ENCODE data around the gene TNFRSF12A. TPM values are rescaled to one million over a fixed set of nuclear protein-coding genes. Genes with fewer than 3 reads are reported as not detected.

TNFRSF12A gene
- total RNA-seq, 1 donor from 2014 or later: 74.9 TPM

DNA sequence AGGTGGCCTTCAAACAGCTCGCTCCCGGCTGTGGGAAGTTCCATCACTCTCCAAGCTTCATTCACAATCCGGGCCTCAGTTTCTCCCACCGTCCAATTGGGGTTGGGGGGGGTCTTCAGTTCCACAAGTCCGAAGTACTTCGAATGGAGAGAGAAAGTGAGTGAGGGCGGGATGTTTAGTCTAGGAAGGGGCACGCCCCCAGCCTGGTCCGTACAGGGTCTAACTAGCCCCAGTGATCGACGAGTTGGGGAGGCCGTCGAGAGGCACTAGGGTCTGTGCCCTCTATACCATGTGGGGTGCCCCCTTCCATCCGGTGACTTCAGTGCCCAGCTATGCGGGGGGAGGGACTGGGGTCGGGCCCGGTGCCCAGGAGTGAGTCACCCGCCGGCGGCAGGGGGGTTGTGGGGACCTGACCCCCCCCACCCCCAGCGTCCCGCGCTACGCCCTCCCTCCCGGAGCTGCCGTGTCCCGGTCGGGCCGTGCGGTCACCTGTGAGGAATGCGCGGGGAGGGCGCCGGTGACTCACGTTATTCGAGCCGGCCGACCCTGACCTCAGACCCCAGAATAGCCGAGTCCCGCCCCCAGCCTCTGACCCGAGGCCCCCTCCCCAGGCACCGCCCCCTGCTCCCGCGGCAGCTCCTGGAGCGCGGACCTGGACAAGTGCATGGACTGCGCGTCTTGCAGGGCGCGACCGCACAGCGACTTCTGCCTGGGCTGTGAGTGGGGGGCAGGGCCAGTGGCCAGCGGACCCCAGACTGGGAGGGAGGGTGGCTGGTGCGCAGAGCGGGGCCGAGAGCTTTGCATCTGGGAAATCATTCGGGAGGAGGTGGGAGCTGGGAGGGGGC, 658 bp downstream of the TNFRSF12A start:
- Histone ChIP-seq H3K9me3 (no peaks in the 10 kb centered on the region), H3K4me1 (peaks cover 49% of the 10 kb centered on the region), H3K36me3 (no peaks in the 10 kb centered on the region), H3K27ac (peak overlapping the region; percentile 91), H3K4me3 (peak overlapping the region; percentile 68), H3K27me3 (peaks cover 12% of the 10 kb centered on the region)
- ATAC-seq (peak; percentile 64), DNase-seq (peak; percentile 94)
- TF ChIP-seq, protein P1, sequence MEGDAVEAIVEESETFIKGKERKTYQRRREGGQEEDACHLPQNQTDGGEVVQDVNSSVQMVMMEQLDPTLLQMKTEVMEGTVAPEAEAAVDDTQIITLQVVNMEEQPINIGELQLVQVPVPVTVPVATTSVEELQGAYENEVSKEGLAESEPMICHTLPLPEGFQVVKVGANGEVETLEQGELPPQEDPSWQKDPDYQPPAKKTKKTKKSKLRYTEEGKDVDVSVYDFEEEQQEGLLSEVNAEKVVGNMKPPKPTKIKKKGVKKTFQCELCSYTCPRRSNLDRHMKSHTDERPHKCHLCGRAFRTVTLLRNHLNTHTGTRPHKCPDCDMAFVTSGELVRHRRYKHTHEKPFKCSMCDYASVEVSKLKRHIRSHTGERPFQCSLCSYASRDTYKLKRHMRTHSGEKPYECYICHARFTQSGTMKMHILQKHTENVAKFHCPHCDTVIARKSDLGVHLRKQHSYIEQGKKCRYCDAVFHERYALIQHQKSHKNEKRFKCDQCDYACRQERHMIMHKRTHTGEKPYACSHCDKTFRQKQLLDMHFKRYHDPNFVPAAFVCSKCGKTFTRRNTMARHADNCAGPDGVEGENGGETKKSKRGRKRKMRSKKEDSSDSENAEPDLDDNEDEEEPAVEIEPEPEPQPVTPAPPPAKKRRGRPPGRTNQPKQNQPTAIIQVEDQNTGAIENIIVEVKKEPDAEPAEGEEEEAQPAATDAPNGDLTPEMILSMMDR (IDR thresholded peaks at IDR 0.05): no peak
- intact Hi-C loops (cut with DNase I): no loop called here

DNA sequence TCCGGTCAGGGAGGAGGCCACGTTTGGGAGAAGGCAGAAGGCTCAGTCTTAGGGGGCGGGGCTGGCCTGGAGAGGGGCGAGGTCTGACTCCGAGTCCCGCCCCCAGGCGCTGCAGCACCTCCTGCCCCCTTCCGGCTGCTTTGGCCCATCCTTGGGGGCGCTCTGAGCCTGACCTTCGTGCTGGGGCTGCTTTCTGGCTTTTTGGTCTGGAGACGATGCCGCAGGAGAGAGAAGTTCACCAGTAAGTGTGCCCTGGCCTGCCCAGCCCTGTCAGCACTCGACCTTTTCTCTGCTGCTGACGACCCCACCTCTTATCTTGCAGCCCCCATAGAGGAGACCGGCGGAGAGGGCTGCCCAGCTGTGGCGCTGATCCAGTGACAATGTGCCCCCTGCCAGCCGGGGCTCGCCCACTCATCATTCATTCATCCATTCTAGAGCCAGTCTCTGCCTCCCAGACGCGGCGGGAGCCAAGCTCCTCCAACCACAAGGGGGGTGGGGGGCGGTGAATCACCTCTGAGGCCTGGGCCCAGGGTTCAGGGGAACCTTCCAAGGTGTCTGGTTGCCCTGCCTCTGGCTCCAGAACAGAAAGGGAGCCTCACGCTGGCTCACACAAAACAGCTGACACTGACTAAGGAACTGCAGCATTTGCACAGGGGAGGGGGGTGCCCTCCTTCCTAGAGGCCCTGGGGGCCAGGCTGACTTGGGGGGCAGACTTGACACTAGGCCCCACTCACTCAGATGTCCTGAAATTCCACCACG, 1.5 kb downstream of the TNFRSF12A start:
- peak; percentile 93 for DNase-seq
- Histone ChIP-seq H3K27ac (peak overlapping the region; percentile 91), H3K4me1 (peaks cover 49% of the 10 kb centered on the region), H3K4me3 (peak overlapping the region; percentile 68), H3K27me3 (peaks cover 12% of the 10 kb centered on the region), H3K36me3 (peaks cover 7% of the 10 kb centered on the region), H3K9me3 (no peaks in the 10 kb centered on the region)
- ATAC-seq: peak; percentile 59
- intact Hi-C loops (cut with DNase I): no loop called here
- TF ChIP-seq, protein P1 (IDR thresholded peaks at IDR 0.05): peak; percentile 32

DNA sequence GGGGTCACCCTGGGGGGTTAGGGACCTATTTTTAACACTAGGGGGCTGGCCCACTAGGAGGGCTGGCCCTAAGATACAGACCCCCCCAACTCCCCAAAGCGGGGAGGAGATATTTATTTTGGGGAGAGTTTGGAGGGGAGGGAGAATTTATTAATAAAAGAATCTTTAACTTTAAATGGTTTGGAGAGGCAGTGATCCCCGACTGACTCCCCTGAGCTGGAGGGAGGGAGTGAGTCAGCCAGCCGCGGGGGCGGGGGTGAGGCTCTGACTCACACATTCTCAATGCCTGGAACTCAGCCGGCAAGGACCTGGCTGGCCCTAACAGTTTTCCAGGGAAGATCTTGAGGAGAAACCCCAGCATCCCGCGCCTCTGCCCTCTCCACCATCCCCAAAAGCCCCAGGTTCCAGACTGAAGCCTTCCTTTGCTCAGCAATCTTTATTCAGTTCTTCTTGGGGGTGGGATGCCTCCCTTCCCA, 2.1 kb downstream of the TNFRSF12A start:
- peak; percentile 45 for ATAC-seq
- TF ChIP-seq, protein P1 (IDR thresholded peaks at IDR 0.05): no peak
- Histone ChIP-seq H3K36me3 (peaks cover 13% of the 10 kb centered on the region), H3K27ac (peak overlapping the region; percentile 91), H3K4me3 (peak overlapping the region; percentile 68), H3K27me3 (peaks cover 11% of the 10 kb centered on the region), H3K9me3 (no peaks in the 10 kb centered on the region), H3K4me1 (peaks cover 49% of the 10 kb centered on the region)
- intact Hi-C loops (cut with DNase I): no loop called here
- DNase-seq: peak; percentile 94

DNA sequence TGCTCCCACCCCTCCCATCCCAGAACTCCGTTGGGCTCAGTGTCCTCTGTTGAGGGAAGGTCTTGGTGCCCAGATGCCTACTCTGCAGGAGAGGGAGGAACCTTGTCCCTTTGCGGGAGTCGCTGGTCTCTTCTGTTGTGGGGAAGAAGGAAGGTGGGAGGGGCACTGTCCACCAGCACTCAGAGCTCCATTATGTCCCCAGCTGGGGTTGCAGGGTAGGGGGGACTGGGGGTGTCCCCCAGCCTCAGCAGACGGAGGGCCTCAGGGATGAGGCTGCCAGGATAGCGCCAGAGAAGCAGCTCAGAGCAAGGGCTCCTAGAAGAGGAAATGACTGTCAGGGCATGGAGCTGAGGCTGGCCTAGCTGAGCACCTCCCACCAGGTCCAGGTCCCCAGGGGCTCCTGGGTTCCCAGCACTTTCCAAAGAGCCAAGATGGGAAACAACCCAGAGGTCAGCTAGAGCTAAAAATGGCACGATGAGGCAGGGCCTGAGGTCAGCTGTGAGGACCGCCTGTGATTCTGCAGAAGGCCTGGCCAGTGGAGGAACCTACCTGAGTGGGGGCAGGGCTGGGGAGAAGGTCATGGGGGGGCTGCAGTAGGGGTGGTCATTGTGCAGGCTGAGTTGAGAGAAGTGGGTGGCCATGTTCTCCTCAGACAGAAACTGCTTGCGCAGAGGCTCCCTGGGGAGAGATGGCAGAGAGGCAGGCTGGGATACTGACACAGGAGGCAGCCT, 2.7 kb downstream of the TNFRSF12A start:
- peak overlapping the region; percentile 91 for H3K27ac ChIP-seq
- TF ChIP-seq, protein P1 (IDR thresholded peaks at IDR 0.05): no peak
- peaks cover 7% of the 10 kb centered on the region for H3K27me3 ChIP-seq
- H3K4me1 ChIP-seq: peaks cover 49% of the 10 kb centered on the region
- no peaks in the 10 kb centered on the region for H3K9me3 ChIP-seq
- ATAC-seq: no peak
- intact Hi-C loops (cut with DNase I): no loop called here
- no peak for DNase-seq
- H3K4me3 ChIP-seq: peak overlapping the region; percentile 68
- peaks cover 14% of the 10 kb centered on the region for H3K36me3 ChIP-seq

DNA sequence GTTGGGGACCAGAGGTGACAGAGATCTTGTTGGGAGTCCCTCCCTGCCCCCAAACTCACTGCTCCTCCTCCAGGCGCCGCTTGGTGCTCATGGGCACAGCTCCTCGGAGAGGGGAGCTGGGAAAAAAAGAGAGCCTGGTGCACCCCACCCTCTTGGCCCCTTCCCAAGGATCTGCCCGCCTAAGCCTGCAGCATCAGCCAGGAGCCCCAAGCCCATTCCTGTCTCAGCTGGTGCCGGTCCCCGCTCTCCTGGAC, 3.2 kb downstream of the TNFRSF12A start:
- H3K27ac ChIP-seq: peak overlapping the region; percentile 91
- DNase-seq (no peak), ATAC-seq (no peak)
- peaks cover 2% of the 10 kb centered on the region for H3K27me3 ChIP-seq
- peaks cover 44% of the 10 kb centered on the region for H3K4me1 ChIP-seq
- H3K36me3 ChIP-seq: peaks cover 14% of the 10 kb centered on the region
- intact Hi-C loops (cut with DNase I): no loop called here
- TF ChIP-seq, protein P1 (IDR thresholded peaks at IDR 0.05): no peak
- H3K4me3 ChIP-seq: peak overlapping the region; percentile 68
- no peaks in the 10 kb centered on the region for H3K9me3 ChIP-seq
